Neutrophil (primary cell): ENCODE results near the gene PTOV1.

Experiments
- H3K27ac ChIP-seq: fragments of 200-600 bp; sonication (generic); 2 replicates; pipeline ENCODE4 v1.5.1; 2016; ENCODE audit warnings: mild to moderate bottlenecking, moderate library complexity
- H3K27me3 ChIP-seq: fragments of 200-600 bp; sonication (generic); 2 replicates; pipeline ENCODE4 v1.6.0; 2016; ENCODE audit warnings: mild to moderate bottlenecking
- H3K36me3 ChIP-seq: fragments of 200-600 bp; sonication (generic); 2 replicates; pipeline ENCODE4 v1.5.1; 2017
- H3K4me1 ChIP-seq, 2 experiments: fragments of 200-600 bp in 1 of 2; sonication (generic) in 1 of 2; 1 replicate in 1 of 2; 2 replicates in 1 of 2; pipeline versions ENCODE4 v1.5.1 to v1.6.1; 2013 to 2016; ENCODE audit warnings: low read depth in 1 of 2, low read length in 1 of 2, mild to moderate bottlenecking in 1 of 2, moderate library complexity in 1 of 2; ENCODE audit not compliant: control insufficient read depth in 1 of 2, insufficient read depth in 1 of 2
- H3K4me3 ChIP-seq, 2 experiments: fragments of 200-600 bp in 1 of 2; sonication (generic) in 1 of 2; 1 replicate in 1 of 2; 2 replicates in 1 of 2; pipeline ENCODE4 v1.5.1; 2013 to 2016; ENCODE audit warnings: low read depth in 1 of 2, low read length in 1 of 2, mild to moderate bottlenecking in 1 of 2, moderate library complexity in 1 of 2
- H3K9me3 ChIP-seq: fragments of 200-600 bp; sonication (generic); 2 replicates; pipeline ENCODE4 v1.5.1; 2016
- TF ChIP-seq, protein P1 (sequence below): fragments of 200-600 bp; sonication (generic); IDR thresholded peaks from 2 replicates; pipeline ENCODE4 v1.5.1; 2016; ENCODE audit warnings: antibody characterized with exemption

PTOV1 gene

DNA sequence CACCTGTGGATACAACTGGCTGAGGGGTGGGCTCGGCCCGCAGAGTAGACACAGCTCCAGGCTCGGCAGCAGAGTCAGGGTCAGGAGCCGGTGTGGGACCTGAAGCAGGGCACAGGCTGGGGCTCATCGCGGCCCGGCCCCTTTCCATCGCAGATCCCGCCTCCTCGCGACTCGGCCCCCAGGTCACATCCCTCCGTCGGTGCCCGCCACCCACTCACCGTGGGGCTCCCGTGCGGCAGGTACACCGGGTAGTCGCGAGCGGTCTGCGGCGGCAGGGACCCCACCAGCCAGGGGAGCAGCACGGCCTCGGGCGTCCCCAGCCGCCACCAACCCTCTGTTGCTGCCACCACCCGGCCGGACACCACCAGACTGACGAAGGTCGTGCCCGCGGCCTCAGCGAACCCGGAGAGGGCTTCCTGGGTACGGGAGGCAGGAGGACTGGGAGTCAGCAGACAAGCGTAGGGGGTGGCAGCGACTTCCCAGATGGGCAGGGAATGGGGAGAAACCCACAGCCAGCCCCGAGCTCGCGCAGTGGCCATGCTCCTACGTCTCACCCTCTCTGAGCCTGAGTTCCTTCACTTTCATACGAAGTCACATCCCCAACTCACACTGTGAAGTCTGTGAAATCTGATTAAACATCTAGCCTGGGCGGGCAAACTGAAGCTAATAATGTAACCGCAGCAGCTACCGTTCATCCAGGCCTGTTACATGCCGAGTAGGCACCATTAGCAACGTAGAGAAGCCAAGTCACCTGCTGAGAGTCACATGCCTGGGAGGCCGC, 41.6 kb upstream of the PTOV1 start:
- TF ChIP-seq, protein P1, sequence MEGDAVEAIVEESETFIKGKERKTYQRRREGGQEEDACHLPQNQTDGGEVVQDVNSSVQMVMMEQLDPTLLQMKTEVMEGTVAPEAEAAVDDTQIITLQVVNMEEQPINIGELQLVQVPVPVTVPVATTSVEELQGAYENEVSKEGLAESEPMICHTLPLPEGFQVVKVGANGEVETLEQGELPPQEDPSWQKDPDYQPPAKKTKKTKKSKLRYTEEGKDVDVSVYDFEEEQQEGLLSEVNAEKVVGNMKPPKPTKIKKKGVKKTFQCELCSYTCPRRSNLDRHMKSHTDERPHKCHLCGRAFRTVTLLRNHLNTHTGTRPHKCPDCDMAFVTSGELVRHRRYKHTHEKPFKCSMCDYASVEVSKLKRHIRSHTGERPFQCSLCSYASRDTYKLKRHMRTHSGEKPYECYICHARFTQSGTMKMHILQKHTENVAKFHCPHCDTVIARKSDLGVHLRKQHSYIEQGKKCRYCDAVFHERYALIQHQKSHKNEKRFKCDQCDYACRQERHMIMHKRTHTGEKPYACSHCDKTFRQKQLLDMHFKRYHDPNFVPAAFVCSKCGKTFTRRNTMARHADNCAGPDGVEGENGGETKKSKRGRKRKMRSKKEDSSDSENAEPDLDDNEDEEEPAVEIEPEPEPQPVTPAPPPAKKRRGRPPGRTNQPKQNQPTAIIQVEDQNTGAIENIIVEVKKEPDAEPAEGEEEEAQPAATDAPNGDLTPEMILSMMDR: no peak
- Histone ChIP-seq H3K9me3 (no peaks in the 10 kb centered on the region), H3K27ac (peak overlapping the region; percentile 85), H3K4me3 (peak overlapping the region; percentile 85 to 86), H3K4me1 (peaks cover 40 to 49% of the 10 kb centered on the region in 2 experiments), H3K27me3 (no peaks in the 10 kb centered on the region), H3K36me3 (peaks cover 30% of the 10 kb centered on the region)

DNA sequence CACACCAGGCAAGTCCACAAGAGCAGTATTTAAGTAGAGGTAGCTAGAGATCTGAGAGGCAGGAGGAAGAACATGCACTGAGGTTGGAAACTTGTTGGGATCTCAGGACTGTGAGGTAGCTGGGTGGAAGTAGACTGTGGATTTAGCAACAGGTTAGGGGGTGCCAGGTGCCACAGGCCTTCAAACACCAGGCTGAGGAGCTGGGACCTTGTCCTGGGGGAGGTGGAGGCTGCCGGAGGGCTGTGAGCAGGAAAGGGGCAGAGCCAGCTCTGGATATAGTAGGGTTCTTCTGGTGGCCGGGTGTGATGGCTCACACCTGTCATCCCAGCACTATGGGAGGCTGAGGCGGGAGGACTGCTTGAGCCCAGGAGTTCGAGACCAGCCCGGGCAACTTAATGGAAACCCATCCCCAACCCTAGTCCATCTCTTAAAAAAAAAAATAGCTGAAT, 41.0 kb upstream of the PTOV1 start:
- Histone ChIP-seq H3K27ac (peak overlapping the region; percentile 85), H3K9me3 (no peaks in the 10 kb centered on the region), H3K4me1 (peaks cover 40 to 49% of the 10 kb centered on the region in 2 experiments), H3K4me3 (peak overlapping the region; percentile 85 to 86), H3K36me3 (peaks cover 24% of the 10 kb centered on the region), H3K27me3 (no peaks in the 10 kb centered on the region)
- TF ChIP-seq, protein P1: no peak

DNA sequence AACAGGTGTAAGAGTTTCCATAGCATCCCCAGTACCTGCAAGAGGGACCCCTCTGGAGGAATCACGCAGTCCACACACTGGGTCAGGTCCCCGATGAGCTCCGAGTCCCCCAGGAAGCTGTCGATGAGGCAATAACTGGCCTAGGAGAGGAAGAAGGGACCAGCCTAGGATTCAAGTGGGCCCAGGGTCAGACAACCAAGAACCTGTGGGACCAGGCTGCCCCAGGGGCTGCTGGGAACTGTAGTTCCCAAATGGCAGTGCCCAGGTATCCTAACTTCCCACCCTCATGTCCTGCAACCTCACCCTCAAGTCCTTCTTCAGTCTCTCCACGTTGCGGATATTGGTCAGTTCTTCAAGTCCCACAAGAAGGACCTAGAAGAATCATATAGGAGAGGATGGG, 39.6 kb upstream of the PTOV1 start:
- Histone ChIP-seq H3K27me3 (no peaks in the 10 kb centered on the region), H3K4me3 (no peak overlapping the region), H3K9me3 (no peaks in the 10 kb centered on the region), H3K27ac (no peak overlapping the region), H3K36me3 (peaks cover 10% of the 10 kb centered on the region), H3K4me1 (peaks cover 40 to 49% of the 10 kb centered on the region in 2 experiments)
- TF ChIP-seq, protein P1: no peak

DNA sequence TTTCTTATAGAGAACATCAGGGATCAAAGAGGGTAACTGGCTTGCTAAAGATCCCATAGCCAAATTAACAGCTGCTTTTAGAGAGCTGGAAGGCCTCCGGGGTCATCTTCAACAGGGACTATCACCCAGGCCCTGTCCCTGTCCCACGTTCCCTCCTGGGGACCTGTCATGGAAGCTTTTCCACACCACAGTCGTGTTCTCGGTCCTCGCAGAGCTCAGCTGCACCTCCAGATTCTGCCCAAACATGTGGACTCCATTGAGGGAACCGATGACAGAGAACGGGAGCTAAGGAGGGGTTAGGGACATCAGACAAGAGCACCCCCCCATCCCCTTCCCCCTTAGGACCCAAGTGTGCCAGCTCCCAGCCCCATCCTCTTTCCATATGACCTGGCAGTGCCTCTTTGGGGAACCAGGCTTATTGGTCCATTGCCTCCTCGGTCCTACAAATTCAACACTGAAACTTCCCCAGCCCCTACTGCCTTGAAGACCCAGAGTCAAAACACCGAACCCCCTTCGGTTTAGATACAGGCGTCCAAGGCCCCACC, 38.4 kb upstream of the PTOV1 start:
- TF ChIP-seq, protein P1: no peak
- peak overlapping the region; percentile 93 for H3K27ac ChIP-seq
- no peaks in the 10 kb centered on the region for H3K9me3 ChIP-seq

DNA sequence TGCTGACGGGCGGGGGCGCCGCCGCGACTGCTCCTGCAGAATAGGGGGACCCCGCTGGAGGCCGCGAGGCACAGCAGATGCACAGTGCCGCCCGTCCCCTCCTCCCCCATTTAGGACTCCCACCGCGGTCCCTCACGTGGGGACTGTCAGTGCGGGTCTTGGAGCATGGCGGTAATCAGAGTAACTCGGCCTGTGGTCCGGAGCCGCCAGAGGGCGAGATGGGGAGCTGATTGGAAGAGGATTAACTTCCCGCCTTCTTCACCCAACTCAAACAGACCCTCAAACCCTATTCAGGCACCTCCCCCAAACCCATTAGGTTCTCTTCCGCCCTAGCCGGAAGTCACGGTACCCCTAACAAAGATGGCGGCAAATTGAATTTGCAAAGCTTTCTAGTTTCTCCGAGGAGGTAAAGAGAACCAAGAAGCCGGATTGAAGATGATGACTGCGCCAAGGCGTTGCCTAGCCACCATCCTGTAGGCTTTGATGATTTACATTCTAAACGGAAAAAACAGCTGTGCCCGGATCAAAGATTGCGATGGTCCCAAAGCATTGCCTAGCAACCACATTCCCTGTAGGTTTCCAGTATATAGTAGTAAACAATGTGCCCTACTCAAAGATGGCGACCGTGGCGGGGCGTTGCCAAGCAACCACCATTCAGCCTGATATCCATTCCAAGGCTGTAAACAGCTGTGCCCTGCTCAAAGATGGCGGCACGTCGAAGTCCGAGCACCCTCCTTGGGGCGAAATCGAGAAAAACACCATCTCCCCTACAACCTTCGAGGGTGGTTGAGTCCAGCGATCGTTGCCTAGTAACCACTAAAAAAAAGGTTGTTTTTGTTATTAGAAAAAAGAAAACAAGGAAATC, 37.7 kb upstream of the PTOV1 start, which contains the start of gene FUZ:
Gene FUZ, minus strand, starts transcription at position 296 of the 865 bp plus-strand sequence. Its CDS starts 186 bp downstream, at position 110.
- TF ChIP-seq, protein P1: no peak
- peak within 1 kb of the TSS; percentile 64 to 74 for H3K4me3 ChIP-seq
- no peaks in the 10 kb centered on the region for H3K9me3 ChIP-seq
- H3K27ac ChIP-seq: peak within 1 kb of the TSS; percentile 93
- H3K36me3 ChIP-seq: no peaks in the 10 kb centered on the region
- peaks cover 36 to 47% of the 10 kb centered on the region in 2 experiments for H3K4me1 ChIP-seq
- H3K27me3 ChIP-seq: no peaks in the 10 kb centered on the region

More for the DNA sequence above, 38.4 kb upstream of the PTOV1 start:
- H3K4me1 ChIP-seq: peaks cover 43 to 52% of the 10 kb centered on the region in 2 experiments
- no peaks in the 10 kb centered on the region for H3K36me3 ChIP-seq
- H3K27me3 ChIP-seq: no peaks in the 10 kb centered on the region
- H3K4me3 ChIP-seq: peak overlapping the region; percentile 64 to 74
